SK-N-SH treated with all-trans-retinoic acid at 6 μM for 48 hours (cell line): ENCODE results near the gene RBM17.

Experiments used
- ATAC-seq: fragments of 200-7000 bp; cut with Tn5 transposase; 3 replicates; pipeline ENCODE4 v1.9.1; 2020; ENCODE audit warnings: mild to moderate bottlenecking, moderate library complexity
- ARNTL ChIP-seq: fragments of 450-650 bp; formaldehyde crosslinking; IDR thresholded peaks from 2 replicates; pipeline ENCODE4 v1.5.0; 2020; ENCODE audit warnings: low read depth, mild to moderate bottlenecking, moderate library complexity, borderline replicate concordance
- CSDC2 ChIP-seq: fragments of 250-450 bp; sonication (Bioruptor Pico); IDR thresholded peaks from 2 replicates; pipeline ENCODE4 v1.5.0; 2020; ENCODE audit warnings: mild to moderate bottlenecking, moderate library complexity
- ESRRG ChIP-seq: fragments of 250-450 bp; sonication (Bioruptor Pico); IDR thresholded peaks from 2 replicates; pipeline ENCODE4 v1.6.1; 2021; ENCODE audit warnings: mild to moderate bottlenecking
- GLIS3 ChIP-seq: fragments of 250-450 bp; sonication (Bioruptor Pico); IDR thresholded peaks from 2 replicates; pipeline ENCODE4 v1.5.0; 2020; ENCODE audit warnings: mild to moderate bottlenecking, moderate library complexity
- ISL1 ChIP-seq: fragments of 250-450 bp; sonication (Bioruptor Pico); IDR thresholded peaks from 2 replicates; pipeline ENCODE4 v2.1.2; 2022; ENCODE audit warnings: mild to moderate bottlenecking, moderate library complexity
- PPARA ChIP-seq: fragments of 250-450 bp; sonication (Bioruptor Pico); IDR thresholded peaks from 2 replicates; pipeline ENCODE4 v1.5.0; 2020; ENCODE audit warnings: mild to moderate bottlenecking, borderline replicate concordance
- RARB ChIP-seq: fragments of 250-450 bp; sonication (Bioruptor Pico); IDR thresholded peaks from 2 replicates; pipeline ENCODE4 v1.8.0; 2021; ENCODE audit warnings: mild to moderate bottlenecking, moderate library complexity
- SNAI2 ChIP-seq: fragments of 250-450 bp; sonication (Bioruptor Pico); IDR thresholded peaks from 2 replicates; pipeline ENCODE4 v1.5.0; 2020; ENCODE audit warnings: mild to moderate bottlenecking, moderate library complexity
- TCF4 ChIP-seq: fragments of 250-450 bp; sonication (Bioruptor Pico); IDR thresholded peaks from 2 replicates; pipeline ENCODE4 v1.8.0; 2021; ENCODE audit warnings: mild to moderate bottlenecking, moderate library complexity, borderline replicate concordance
- TOX ChIP-seq: fragments of 250-450 bp; sonication (Bioruptor Pico); IDR thresholded peaks from 2 replicates; pipeline ENCODE4 v1.8.0; 2021; ENCODE audit warnings: mild to moderate bottlenecking, moderate library complexity, borderline replicate concordance
- ZC3H10 ChIP-seq: fragments of 250-450 bp; sonication (Bioruptor Pico); IDR thresholded peaks from 2 replicates; pipeline ENCODE4 v1.5.1; 2021; ENCODE audit warnings: mild to moderate bottlenecking, moderate library complexity
- ZFP3 ChIP-seq: fragments of 250-450 bp; sonication (Bioruptor Pico); IDR thresholded peaks from 2 replicates; pipeline ENCODE4 v1.5.0; 2020; ENCODE audit warnings: mild to moderate bottlenecking, moderate library complexity
- ZNF565 ChIP-seq: fragments of 450-650 bp; formaldehyde crosslinking; conservative IDR thresholded peaks from 2 replicates; pipeline ENCODE4 v1.5.0; 2020; ENCODE audit warnings: low read depth, mild to moderate bottlenecking, moderate library complexity
- ZNF8 ChIP-seq: fragments of 450-650 bp; formaldehyde crosslinking; IDR thresholded peaks from 2 replicates; pipeline ENCODE4 v1.5.0; 2020; ENCODE audit warnings: mild to moderate bottlenecking, moderate library complexity
- TF ChIP-seq, protein P1 (sequence below): fragments of 250-450 bp; sonication (Bioruptor Pico); IDR thresholded peaks from 2 replicates; pipeline ENCODE4 v1.8.0; 2020; ENCODE audit warnings: mild to moderate bottlenecking, moderate library complexity, borderline replicate concordance
- TF ChIP-seq, protein P2 (sequence below): fragments of 250-450 bp; sonication (Bioruptor Pico); IDR thresholded peaks from 2 replicates; pipeline ENCODE4 v1.5.1; 2020; ENCODE audit warnings: low read depth, mild to moderate bottlenecking, moderate library complexity
- TF ChIP-seq, protein P3 (sequence below): fragments of 250-450 bp; sonication (Bioruptor Pico); IDR thresholded peaks from 2 replicates; pipeline ENCODE4 v1.5.1; 2021; ENCODE audit warnings: mild to moderate bottlenecking, moderate library complexity
- TF ChIP-seq, protein P4 (sequence below): fragments of 250-450 bp; sonication (Bioruptor Pico); IDR thresholded peaks from 2 replicates; pipeline ENCODE4 v1.5.0; 2020; ENCODE audit warnings: mild to moderate bottlenecking, moderate library complexity
- TF ChIP-seq, protein P5 (sequence below): fragments of 250-450 bp; sonication (Bioruptor Pico); IDR thresholded peaks from 2 replicates; pipeline ENCODE4 v1.8.0; 2021; ENCODE audit warnings: low read depth, mild to moderate bottlenecking, moderate library complexity, borderline replicate concordance

The RBM17 gene

DNA sequence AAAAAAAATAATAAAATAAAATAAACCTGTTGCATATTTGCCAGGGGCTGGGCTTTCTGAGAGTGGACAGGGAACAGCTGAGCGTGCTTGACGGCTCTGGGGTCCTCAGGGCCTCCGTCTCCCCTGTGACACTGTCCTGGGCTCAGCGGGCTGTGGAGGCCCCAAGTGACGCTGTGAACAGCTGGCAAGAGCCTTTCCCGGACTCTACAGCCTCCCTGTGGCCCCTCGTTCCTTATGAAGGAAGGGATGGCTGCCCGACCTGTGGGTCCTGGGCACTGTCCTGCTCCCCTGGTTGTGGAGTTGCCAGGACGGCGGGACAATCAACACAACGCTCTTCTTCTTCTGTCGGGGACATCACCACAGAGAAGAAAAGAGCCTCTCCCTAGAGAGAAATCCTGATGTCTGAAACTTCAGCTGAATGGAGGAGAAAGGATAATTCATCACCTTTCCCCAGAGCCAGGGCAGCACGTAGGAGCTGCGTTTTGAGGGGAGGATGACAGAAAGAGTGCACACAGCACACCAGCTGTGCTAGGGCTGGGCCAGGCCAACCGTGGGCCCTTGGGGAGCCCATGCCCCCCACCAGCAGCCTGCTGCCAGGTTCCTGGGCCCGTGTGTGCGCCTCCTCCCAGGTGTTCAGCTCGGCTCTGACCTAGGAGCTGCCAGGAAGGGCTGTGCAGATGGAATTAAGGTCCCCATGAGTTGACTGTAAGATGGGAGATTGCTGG lies 45.4 kb downstream of the RBM17 start:
- ATAC-seq: no peak
- TF ChIP-seq GLIS3 (CRISPR knock-in tag) (no peak), ZFP3 (no peak), ZNF8 (CRISPR knock-in tag) (no peak), SNAI2 (no peak), ISL1 (CRISPR knock-in tag) (no peak), PPARA (CRISPR knock-in tag) (no peak), RARB (CRISPR knock-in tag) (no peak)
- TF ChIP-seq, protein P1, sequence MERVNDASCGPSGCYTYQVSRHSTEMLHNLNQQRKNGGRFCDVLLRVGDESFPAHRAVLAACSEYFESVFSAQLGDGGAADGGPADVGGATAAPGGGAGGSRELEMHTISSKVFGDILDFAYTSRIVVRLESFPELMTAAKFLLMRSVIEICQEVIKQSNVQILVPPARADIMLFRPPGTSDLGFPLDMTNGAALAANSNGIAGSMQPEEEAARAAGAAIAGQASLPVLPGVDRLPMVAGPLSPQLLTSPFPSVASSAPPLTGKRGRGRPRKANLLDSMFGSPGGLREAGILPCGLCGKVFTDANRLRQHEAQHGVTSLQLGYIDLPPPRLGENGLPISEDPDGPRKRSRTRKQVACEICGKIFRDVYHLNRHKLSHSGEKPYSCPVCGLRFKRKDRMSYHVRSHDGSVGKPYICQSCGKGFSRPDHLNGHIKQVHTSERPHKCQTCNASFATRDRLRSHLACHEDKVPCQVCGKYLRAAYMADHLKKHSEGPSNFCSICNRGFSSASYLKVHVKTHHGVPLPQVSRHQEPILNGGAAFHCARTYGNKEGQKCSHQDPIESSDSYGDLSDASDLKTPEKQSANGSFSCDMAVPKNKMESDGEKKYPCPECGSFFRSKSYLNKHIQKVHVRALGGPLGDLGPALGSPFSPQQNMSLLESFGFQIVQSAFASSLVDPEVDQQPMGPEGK (CRISPR knock-in tag): no peak
- TF ChIP-seq, protein P2, sequence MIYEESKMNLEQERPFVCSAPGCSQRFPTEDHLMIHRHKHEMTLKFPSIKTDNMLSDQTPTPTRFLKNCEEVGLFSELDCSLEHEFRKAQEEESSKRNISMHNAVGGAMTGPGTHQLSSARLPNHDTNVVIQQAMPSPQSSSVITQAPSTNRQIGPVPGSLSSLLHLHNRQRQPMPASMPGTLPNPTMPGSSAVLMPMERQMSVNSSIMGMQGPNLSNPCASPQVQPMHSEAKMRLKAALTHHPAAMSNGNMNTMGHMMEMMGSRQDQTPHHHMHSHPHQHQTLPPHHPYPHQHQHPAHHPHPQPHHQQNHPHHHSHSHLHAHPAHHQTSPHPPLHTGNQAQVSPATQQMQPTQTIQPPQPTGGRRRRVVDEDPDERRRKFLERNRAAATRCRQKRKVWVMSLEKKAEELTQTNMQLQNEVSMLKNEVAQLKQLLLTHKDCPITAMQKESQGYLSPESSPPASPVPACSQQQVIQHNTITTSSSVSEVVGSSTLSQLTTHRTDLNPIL (CRISPR knock-in tag): no peak
- TF ChIP-seq, protein P3, sequence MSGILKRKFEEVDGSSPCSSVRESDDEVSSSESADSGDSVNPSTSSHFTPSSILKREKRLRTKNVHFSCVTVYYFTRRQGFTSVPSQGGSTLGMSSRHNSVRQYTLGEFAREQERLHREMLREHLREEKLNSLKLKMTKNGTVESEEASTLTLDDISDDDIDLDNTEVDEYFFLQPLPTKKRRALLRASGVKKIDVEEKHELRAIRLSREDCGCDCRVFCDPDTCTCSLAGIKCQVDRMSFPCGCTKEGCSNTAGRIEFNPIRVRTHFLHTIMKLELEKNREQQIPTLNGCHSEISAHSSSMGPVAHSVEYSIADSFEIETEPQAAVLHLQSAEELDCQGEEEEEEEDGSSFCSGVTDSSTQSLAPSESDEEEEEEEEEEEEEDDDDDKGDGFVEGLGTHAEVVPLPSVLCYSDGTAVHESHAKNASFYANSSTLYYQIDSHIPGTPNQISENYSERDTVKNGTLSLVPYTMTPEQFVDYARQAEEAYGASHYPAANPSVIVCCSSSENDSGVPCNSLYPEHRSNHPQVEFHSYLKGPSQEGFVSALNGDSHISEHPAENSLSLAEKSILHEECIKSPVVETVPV: no peak

DNA sequence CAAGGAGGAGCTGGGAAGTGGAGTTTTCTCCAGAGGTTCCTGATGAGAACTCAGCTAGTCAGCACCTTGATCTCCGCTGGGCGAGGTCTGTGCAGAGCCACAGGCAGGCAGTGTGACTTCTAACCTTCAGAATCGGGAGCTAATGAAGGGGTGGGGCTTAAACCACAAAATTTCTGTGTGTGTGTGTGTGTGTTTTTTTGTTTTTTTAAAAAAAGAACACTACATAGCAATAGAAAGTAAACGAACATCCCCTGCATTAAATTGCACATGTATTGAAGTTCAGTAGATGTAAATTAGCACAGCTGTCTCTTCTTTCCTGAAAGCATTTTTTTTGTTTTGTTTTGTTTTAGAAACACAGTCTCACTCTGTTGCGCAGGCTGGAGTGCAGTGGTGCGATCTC lies 46.2 kb downstream of the RBM17 start:
- TF ChIP-seq TCF4: no peak
- TF ChIP-seq, protein P1 (CRISPR knock-in tag): no peak
- TF ChIP-seq ARNTL (CRISPR knock-in tag): no peak
- no peak for TF ChIP-seq ZFP3
- TF ChIP-seq, protein P3: no peak
- TF ChIP-seq GLIS3 (CRISPR knock-in tag): no peak
- no peak for TF ChIP-seq ZNF565 (CRISPR knock-in tag)
- TF ChIP-seq ESRRG: no peak
- TF ChIP-seq, protein P4, sequence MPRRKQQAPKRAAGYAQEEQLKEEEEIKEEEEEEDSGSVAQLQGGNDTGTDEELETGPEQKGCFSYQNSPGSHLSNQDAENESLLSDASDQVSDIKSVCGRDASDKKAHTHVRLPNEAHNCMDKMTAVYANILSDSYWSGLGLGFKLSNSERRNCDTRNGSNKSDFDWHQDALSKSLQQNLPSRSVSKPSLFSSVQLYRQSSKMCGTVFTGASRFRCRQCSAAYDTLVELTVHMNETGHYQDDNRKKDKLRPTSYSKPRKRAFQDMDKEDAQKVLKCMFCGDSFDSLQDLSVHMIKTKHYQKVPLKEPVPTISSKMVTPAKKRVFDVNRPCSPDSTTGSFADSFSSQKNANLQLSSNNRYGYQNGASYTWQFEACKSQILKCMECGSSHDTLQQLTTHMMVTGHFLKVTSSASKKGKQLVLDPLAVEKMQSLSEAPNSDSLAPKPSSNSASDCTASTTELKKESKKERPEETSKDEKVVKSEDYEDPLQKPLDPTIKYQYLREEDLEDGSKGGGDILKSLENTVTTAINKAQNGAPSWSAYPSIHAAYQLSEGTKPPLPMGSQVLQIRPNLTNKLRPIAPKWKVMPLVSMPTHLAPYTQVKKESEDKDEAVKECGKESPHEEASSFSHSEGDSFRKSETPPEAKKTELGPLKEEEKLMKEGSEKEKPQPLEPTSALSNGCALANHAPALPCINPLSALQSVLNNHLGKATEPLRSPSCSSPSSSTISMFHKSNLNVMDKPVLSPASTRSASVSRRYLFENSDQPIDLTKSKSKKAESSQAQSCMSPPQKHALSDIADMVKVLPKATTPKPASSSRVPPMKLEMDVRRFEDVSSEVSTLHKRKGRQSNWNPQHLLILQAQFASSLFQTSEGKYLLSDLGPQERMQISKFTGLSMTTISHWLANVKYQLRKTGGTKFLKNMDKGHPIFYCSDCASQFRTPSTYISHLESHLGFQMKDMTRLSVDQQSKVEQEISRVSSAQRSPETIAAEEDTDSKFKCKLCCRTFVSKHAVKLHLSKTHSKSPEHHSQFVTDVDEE: no peak
- TF ChIP-seq ZC3H10 (CRISPR knock-in tag): no peak
- no peak for TF ChIP-seq PPARA (CRISPR knock-in tag)
- no peak for ATAC-seq

DNA sequence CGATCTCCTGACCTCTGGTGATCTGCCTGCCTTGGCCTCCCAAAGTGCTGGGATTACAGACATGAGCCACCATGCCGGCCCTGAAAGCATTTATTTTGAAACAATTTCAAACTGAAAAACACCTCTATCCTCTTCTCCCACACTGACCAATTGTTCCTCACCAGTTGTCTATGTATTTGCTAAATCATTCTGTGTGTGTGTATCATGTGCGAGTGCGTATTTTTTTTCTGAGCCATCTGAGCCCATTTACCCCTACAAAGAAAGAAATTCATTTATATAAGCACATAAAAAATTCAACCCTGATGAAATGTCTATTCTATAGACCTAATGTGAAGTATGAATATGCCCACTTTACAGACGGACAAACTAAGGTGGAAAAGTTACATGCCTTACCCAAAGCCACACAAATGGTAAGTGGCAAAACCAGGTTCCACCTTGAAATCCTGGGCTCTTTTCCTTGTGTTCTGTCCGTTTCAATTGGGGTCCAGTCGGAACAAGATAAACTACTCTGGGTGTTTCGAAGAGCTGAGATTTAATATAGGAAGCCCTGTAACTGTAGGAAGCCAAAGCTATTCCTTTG lies 46.8 kb downstream of the RBM17 start:
- ATAC-seq: no peak
- no peak for TF ChIP-seq ZC3H10 (CRISPR knock-in tag)
- TF ChIP-seq, protein P2 (CRISPR knock-in tag): no peak
- no peak for TF ChIP-seq ISL1 (CRISPR knock-in tag)
- TF ChIP-seq, protein P3: no peak
- TF ChIP-seq CSDC2 (CRISPR knock-in tag): no peak
- TF ChIP-seq ZNF565 (CRISPR knock-in tag): no peak
- TF ChIP-seq TCF4: no peak
- TF ChIP-seq TOX: no peak
- TF ChIP-seq, protein P5, sequence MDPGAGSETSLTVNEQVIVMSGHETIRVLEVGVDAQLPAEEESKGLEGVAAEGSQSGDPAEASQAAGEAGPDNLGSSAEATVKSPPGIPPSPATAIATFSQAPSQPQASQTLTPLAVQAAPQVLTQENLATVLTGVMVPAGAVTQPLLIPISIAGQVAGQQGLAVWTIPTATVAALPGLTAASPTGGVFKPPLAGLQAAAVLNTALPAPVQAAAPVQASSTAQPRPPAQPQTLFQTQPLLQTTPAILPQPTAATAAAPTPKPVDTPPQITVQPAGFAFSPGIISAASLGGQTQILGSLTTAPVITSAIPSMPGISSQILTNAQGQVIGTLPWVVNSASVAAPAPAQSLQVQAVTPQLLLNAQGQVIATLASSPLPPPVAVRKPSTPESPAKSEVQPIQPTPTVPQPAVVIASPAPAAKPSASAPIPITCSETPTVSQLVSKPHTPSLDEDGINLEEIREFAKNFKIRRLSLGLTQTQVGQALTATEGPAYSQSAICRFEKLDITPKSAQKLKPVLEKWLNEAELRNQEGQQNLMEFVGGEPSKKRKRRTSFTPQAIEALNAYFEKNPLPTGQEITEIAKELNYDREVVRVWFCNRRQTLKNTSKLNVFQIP (CRISPR knock-in tag): no peak
- TF ChIP-seq ARNTL (CRISPR knock-in tag): no peak
